Psoas muscle (tissue), 8 donors: ENCODE data around the gene CELF4. TPM values are rescaled to one million over a fixed set of nuclear protein-coding genes. Genes with fewer than 3 reads are reported as not detected.

Source experiments
- ATAC-seq, 4 donors: fragments of 200-7000 bp; cut with Tn5 transposase; one replicate each; pipeline ENCODE4 v1.9.1; 2020; ENCODE audit warnings: moderate library complexity in 3 of 4, mild to moderate bottlenecking in 2 of 4
- DNase-seq, 2 donors: peaks; one replicate each; pipeline ENCODE4 v3.0.0-alpha.2; 2020
- H3K27ac ChIP-seq: fragments of 200-600 bp; one replicate; pipeline ENCODE4 v1.8.0; 2022
- H3K27me3 ChIP-seq, 3 donors: fragments of 200-600 bp in 1 of 3; one replicate each; pipeline versions ENCODE4 v1.6.1 to v1.8.0; 2013 to 2022; ENCODE audit warnings: low read length in 2 of 3, mild to moderate bottlenecking in 2 of 3, moderate library complexity in 1 of 3; ENCODE audit not compliant: insufficient read depth in 3 of 3
- H3K36me3 ChIP-seq, 2 donors: fragments of 200-600 bp in 1 of 2; one replicate each; pipeline versions ENCODE4 v1.6.1 to v1.8.0; 2013 to 2022; ENCODE audit warnings: low read depth in 1 of 2, mild to moderate bottlenecking in 1 of 2, moderate library complexity in 1 of 2; ENCODE audit not compliant: insufficient read depth in 1 of 2
- H3K4me1 ChIP-seq: fragments of 200-600 bp; one replicate; pipeline ENCODE4 v1.8.0; 2022
- H3K4me3 ChIP-seq: fragments of 200-600 bp; one replicate; pipeline ENCODE4 v1.8.0; 2022; ENCODE audit warnings: mild to moderate bottlenecking
- H3K9me3 ChIP-seq: fragments of 200-600 bp; one replicate; pipeline ENCODE4 v1.8.0; 2022
- CTCF ChIP-seq: fragments of 200-600 bp; IDR thresholded peaks from one replicate; pipeline ENCODE4 v1.8.0; 2022; ENCODE audit warnings: antibody characterized with exemption
- WGBS, 3 donors: extraction: QIAGEN DNeasy Blood & Tissue Kit; methylation state at CpG; one replicate each; pipeline versions ENCODE4 v1.1.6 to v1.1.7; 2013; 5-methylcytosine and 5-hydroxymethylcytosine counted together
- intact Hi-C, 2 donors: fragments of 100-400 bp; cut with DNase I; formaldehyde crosslinking; loops; one replicate each; pipeline versions ENCODE4 v1.11.0 to v1.14.2; 2022
- polyA plus RNA-seq, 3 donors: library from polyadenylated mRNA; stranded (reverse); fragments of 200-250 nt; gene quantifications; one replicate each; pipeline ENCODE4 v1.2.3, GENCODE V29; 2013
- total RNA-seq, 4 donors: library from RNA; stranded (reverse); fragmentation: NEBNext Ultra II Directional in 2 of 4; extraction: Animal tissue kit (Norgen Biotek cat#: 25700) in 2 of 4; gene quantifications; one replicate each; pipeline versions ENCODE4 v1.2.1 to v1.2.4, GENCODE V29; 2021 to 2023
- donor health status: healthy with polysubstance abuse.
- donor health status: DM: no; HTN: no; CAD: no; lungs with moderate emphysema.
- donor health status: Bipolar disorder and iron deficiency.
- donor health status: healthy.
- donor health status: DM: yes; HTN: yes; CAD: no.
- donor health status: DM: no; HTN: no; CAD: no.
- donor health status: DM: no; HTN: no; CAD: no.
- donor health status: DM: yes; HTN: yes; CAD: no.

The CELF4 gene
- total and polyA plus RNA-seq, 7 donors, result 0.17 to 0.28 (median 0.17) TPM; not detected in 3

- intact Hi-C loops, result no loop called here
- WGBS, 3 donors, result 89 to 93% (median 92%) methylated on average over 14 of the region's 14 CpGs
- TF ChIP-seq CTCF, result no peak
- DNase-seq (no peak), ATAC-seq (no peak)
- Histone ChIP-seq H3K9me3 (no peaks in the 10 kb centered on the region), H3K4me1 (no peaks in the 10 kb centered on the region), H3K4me3 (no peak overlapping the region), H3K27ac (no peak overlapping the region), H3K36me3 (no peaks in the 10 kb centered on the region), H3K27me3 (peaks cover 0 to 11% (median 5%) of the 10 kb centered on the region in 3 donors)
These were observed 300.6 kb downstream of the CELF4 start for GRCh38 chr18:37264956-37265355.

DNA sequence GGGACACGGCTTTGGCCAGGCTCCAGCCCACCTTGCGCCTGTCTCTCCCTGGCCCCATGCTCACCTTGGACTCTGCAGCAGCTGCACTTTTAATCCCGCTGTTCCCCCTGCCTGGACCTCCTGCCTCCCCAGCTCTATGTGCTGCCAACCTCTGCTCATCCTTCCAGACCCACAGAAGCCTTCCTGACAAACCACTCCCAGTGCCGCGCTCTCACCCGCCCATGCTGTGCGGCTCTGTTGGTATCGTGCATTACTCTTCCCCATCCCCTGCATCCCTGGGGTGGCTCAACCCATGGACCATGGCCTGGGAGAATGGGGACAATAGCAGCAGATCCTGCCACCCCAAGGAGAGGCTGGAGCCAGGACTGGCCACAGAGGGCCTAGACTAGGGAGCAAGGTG, 303.6 kb downstream of the CELF4 start:
- ATAC-seq, result no peak
- H3K9me3 ChIP-seq, result no peaks in the 10 kb centered on the region
- no peak for TF ChIP-seq CTCF
- no peak overlapping the region for H3K27ac ChIP-seq
- no peaks in the 10 kb centered on the region for H3K36me3 ChIP-seq
- no peaks in the 10 kb centered on the region for H3K4me1 ChIP-seq
- no peak for DNase-seq
- H3K4me3 ChIP-seq, result no peak overlapping the region
- peaks cover 0 to 19% (median 11%) of the 10 kb centered on the region in 3 donors for H3K27me3 ChIP-seq
- 85 to 91% (median 87%) methylated on average over 8 of the region's 8 CpGs for WGBS, 3 donors
- intact Hi-C loops, result no loop called here

DNA sequence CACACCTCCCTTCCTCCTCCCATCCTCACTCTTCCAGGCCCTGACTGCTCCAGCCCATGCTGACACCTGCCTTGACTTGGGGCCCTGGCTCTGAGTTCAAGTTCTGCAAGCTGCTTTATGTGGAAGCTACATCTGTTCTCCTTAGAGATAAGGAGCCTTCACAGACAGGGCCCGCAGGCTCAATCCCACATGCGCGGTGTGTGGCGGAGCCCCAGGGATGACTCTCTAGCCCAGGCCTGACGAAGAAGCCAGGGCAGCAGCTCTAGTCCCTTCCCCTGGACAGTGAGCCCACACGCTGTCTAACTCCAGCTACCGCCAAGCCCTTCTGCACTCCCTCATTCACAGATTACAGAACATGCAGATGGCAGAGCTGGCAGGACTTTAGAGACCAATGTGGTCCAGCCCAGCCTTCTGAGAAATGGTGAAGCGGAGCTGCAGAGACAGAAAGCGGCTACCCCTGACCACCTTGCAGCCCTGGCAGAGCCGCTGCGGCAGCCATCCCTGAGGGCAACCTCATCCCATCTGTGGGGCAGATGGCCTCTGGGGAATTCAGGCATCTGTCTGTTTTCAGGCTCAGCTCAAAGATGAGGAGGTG, 304.3 kb downstream of the CELF4 start:
- peaks cover 0 to 20% (median 10%) of the 10 kb centered on the region in 3 donors for H3K27me3 ChIP-seq
- no peak overlapping the region for H3K27ac ChIP-seq
- no peak for TF ChIP-seq CTCF
- no peak for DNase-seq
- ATAC-seq, result no peak
- H3K9me3 ChIP-seq, result no peaks in the 10 kb centered on the region
- H3K4me3 ChIP-seq, result no peak overlapping the region
- H3K36me3 ChIP-seq, result no peaks in the 10 kb centered on the region
- H3K4me1 ChIP-seq, result no peaks in the 10 kb centered on the region
- 77 to 83% (median 80%) methylated on average over 11 of the region's 11 CpGs for WGBS, 3 donors
- intact Hi-C loops, result no loop called here

GRCh38 chr18:37260367-37261093, 305.1 kb downstream of the CELF4 start:
- Histone ChIP-seq H3K9me3 (no peaks in the 10 kb centered on the region), H3K4me1 (no peaks in the 10 kb centered on the region), H3K36me3 (no peaks in the 10 kb centered on the region), H3K27me3 (peaks cover 0 to 27% (median 10%) of the 10 kb centered on the region in 3 donors), H3K4me3 (no peak overlapping the region), H3K27ac (no peak overlapping the region)
- DNase-seq (no peak), ATAC-seq (no peak)
- no peak for TF ChIP-seq CTCF
- 72 to 79% (median 75%) methylated on average over 10 of the region's 10 CpGs for WGBS, 3 donors
- intact Hi-C loops, result no loop called here
